Activated CD4-positive, CD25-positive, alpha-beta regulatory T cell treated with anti-CD3 and anti-CD28 coated beads, Interleukin-2, amount 50 U/mL, for 72 hours (primary cell): ENCODE data around the gene ZAR1L.
A peak's percentile ranks its signal among the peaks of the same experiment; 100 is the strongest.

Experiments
- DNase-seq: peaks from one replicate; pipeline ENCODE4 v3.0.0; 2021

ZAR1L gene

DNA sequence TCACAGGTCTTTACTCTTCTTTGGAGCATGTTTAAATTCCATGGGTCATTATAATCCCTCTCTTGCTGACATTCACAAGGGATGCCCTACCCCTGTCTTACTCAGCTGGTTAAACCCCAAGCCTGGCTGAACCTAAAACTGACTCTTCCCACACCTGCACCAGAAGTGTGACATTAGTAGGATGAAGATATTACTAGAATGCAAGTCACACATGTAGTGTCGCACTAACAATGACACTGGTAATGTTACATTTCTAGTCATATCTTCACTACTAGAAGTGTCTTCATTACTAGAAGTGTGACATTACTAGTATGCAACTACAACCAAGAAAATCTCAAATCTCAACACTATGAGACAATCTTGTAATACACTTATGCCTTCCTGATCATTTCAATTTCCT, 14.2 kb downstream of the ZAR1L start:
- DNase-seq: no peak

DNA sequence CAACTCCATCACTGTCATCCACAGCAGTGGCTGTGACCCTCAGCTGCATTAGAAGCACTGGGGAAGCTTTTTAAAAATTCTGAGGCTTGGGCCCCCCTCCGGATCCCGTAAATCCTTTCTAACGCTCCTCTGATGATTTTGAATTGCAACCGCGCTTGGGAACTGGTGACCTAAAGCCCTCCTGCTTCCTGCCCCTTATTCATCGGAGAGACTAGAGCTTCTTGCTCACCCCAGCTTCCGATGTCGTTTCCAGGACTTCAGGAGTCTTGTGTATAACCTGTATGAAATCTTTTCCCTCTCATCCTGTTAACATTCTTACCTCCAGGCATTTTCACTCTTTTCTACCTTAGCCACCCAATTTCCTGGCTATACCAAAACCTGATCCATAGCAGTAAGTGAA, 14.8 kb downstream of the ZAR1L start:
- no peak for DNase-seq

DNA sequence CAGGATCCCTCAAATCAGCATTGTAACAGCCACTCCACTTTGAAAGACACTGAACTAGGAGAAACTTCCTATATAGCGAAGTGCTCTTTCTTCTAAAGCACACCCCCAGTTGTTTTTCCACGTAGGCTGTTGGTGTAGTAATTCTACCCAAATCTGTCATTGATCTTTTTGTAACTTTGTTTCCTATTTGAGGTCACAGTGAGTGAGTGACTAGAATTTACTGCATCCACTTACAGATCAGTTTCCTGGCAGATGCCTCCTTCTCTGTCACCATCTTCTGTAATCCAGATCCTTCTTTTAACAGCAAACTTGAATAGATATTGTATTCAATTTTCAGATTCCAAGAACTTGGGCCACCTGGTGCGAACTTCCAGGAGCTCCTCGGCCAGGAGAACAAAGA, 15.3 kb downstream of the ZAR1L start:
- no peak for DNase-seq

DNA sequence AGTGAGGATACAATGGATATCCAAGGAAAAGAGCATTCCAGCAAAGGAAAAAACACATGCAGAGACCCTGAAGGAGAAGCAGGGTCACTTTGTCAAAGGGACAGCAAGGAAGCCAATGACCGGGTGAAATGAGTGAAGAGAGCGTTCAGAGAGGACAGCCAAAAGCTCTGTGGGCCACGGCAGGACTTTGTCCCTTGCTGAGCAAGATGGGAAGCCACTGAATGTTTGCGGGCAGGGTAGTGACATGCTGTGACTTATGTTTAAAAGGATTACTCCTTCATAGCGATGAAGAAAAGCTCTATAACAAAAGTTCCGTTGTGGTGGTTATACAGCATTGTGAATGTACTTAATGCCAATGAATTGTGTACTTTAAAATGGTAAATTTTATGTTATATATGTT, 16.5 kb downstream of the ZAR1L start:
- no peak for DNase-seq

DNA sequence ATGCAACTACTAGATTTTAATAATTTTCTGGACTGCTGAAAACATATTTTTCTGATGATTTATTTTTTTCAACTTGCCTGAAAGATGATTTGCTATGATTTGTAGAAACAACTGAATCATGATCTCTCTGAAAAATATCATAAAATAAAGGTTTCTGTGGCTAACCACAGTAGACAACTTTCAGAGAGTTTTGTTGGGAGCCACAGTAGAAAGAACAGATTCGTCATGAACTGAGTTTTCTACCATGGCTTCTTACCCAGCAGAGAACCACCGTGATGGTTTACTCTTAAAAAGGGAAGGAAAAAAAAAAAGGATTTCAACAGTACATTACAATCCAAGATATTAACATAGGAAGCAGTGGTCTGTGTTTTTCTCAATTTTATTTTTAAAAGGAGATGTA, 18.0 kb downstream of the ZAR1L start:
- DNase-seq: no peak

DNA sequence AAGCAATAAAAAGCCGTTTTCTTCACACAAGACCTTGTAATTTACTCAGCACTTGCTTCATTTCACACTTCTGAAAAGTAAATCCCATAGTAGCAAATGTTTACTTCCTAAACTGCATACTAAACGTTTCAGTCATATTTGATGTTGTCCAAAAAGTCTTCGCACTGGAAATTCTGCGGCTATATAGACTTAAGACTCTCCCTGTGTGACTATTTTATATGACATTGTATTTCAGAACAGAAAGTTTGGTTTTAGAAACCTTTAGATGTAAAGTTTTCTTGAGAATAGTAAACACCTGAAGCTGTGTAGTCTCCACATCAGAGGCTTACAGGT, 29.6 kb downstream of the ZAR1L start:
- DNase-seq: no peak

DNA sequence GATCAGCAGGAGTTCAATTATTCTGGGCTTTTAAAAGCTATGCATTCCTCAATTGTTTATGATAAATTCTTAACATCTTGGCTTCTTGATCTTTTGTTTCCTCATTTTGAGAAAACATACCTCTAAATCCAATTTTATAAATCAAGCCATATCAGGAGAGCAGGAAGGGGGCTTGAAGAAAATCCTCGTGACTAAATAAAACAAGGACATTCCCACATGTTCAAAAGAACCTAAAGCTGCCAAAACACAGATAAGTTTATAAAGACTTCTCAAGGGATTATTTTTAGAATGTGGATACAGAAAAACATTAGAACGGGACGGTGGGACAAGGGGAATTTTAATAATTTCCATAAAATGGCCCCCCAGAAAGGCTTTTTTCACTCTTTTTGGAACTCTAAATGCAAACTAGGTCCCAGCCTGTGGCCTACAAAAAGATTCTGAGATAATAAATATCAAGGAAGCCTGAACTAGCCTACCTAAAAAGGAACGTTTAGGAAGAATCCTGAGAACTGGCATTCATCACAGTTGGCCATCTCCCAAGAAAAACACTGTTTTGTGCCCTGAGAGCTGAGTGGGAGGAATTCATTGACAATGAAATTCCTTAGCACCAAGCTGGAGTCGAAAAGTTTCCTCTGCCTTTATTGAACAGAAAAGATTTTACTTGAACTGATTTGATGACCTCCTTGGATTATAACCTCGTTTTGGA, 30.1 kb downstream of the ZAR1L start:
- DNase-seq: no peak

DNA sequence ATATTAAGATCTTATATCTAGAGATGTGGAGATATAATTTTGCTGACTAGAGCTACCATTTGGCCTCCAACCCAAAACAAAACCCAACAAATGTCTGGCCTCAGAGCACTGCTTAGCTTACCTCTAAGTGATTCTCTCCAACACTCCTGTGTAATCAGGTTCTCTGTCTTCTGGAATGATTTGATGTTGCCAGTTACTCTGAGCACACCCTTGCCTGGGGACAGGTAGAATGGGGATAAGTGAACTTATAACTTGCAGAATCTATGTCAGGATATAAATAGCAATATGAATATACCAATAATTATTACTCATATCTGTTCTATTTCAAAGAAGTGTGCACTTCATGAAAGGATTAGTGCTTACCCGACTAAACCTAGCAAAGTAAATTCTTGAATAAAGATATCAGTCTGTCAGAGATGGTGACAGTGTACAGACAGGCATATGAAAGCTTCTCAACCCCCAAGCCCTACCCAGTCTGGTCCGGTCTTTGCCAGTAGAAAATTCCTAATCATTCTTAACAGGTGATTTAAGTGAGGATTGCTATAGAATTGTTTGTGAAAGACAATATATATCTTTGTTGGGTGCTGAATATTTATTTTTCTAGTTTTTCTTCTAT, 33.0 kb downstream of the ZAR1L start:
- DNase-seq: no peak

DNA sequence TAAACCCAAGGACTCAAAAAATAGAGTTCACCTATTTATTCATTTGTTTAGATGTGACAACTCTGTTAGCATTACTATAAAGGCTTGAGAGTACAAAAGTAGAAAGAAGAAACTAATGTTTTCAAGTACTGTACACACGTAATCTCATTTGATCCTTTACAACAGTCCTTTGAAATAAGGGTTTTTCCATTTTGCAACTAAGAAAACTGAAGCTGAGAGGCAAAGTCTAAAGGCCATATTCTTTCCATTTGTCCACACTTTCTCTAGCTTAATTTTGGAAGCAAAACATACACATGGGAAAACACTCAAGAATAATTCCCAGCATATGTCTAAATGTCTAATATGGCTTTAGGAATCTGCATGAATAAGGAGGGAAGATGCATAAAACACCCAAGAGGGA, 34.1 kb downstream of the ZAR1L start:
- no peak for DNase-seq

DNA sequence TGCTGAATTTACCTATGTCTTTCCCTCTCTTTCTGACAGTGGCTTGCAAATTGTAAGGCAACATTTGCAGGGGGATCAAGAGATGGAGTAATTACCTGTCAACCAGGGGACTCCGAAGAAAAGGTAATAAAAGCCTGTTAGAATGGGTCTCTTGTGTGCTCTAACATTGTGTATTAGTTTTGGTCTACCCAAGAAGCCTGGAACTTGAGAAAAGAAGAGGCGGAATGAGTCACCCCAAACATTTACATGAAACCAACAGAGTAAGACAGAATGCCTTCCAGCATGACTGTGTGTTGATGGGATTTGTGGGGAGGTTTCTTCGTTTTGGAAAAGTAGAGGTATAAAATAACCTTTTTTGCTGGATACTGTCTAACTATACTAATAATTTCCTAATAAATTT, 36.7 kb downstream of the ZAR1L start:
- no peak for DNase-seq

DNA sequence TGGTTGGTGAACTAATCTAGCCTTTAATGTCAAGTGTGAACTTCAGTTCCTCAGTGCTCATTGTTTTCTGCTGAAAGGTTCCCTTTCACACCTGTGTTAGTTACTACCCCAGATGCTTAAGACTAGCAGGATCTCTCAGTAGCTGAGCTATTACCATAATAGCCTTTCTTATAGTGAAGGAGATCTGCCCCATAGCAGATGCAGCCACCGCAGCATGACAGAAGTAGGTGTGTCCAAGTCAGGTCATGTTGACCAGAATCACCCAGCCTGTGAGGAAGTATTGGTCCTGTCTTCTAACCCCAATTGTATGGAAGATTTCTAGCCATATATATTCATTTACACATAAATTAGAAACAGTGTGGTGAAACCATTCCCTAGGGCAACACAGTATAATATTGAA, 37.3 kb downstream of the ZAR1L start:
- DNase-seq: no peak

DNA sequence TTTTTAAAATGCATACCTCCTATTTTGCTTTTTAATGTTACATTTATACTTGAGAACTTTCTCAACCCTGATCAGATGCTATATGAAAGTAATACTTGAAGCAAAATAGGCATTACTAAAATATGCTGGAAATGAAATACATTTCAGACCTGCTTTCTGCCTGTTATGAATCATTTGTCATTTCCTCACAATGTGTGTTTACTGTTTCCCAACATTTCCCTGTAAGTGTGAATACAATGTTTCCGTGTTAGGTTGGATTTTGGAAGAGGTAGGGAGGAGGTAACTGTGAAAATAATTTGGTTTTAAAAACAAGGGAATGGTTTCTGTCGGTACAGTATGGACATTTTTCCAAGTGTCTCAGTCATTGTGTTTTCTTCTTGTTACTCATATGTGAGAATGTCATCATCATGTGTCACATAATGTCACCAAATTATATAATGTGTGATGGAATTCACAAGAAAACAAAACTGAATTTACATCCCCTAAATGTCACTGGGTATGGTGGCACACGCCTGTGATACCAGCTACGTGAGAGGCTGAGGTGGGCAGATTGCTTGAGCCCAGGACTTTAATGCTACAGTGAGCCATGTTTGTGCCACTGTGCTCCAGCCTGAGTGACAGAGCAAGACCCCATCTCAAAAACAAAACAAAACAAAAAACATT, 43.0 kb downstream of the ZAR1L start:
- DNase-seq: no peak

DNA sequence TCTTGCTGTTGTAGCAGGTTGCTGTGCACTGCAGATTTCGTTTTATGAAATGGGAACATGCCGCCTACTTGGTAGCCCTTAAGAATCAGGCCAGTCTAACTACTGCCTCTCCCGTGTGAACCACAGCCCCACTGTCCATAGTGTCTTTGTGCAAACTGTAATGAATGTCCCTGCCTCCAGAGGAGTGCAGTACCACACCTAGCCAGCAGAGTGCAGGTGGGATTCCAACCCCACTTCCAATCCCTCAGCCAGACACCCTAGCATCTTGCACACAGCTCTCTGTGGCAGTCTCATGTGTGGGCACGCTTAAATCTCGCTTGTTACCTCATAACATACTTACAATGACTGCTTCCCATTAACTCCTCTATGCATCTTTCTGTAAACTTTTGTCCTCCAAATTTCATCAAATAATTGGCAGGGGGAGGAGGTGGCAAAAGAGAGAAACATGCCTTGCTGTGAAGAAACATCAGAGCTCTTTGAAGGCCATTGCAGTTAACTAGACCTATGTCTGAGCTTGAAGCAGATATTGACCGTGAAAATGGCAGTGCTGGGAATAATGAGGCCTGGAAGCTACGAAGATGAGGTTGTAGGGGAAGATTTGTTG, 47.2 kb downstream of the ZAR1L start:
- peak; percentile 52 for DNase-seq

DNA sequence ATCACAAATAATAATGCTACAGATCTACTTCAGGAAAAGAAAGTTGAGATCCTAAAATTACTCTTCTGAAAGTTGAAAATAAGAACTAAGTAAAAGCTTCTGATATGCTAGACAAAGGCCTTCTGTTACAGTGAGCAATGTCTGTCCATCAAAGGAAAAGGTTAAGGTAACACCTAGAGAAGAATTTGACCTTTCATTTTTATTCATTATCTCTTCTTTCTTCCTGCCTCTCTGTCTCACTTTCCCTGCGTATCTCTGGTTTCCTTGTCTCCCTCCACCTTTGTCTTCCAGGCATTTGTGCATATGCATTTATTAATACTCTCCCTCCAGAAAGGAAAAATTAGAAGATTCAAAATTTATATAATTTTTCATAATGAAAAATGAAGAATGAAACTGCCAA, 49.0 kb downstream of the ZAR1L start:
- no peak for DNase-seq

DNA sequence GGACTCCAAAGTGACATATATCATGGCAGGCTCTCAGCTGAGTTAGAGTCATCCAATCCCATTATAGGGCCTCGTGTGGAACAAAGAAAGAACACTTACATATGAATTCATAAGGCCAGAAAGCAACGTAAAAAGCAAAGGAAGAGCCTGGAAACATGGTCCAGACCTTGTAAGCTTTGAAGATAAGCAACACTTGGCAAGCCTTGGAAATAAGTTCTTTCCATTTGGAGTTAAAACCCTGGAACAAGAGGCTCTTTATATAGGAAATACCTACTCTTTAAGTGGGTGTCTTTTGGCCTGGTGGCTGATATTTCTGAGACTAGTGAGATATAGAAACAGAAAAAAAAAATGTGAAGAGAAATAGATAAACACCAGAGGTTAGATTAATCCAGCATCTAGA, 49.4 kb downstream of the ZAR1L start:
- DNase-seq: no peak

DNA sequence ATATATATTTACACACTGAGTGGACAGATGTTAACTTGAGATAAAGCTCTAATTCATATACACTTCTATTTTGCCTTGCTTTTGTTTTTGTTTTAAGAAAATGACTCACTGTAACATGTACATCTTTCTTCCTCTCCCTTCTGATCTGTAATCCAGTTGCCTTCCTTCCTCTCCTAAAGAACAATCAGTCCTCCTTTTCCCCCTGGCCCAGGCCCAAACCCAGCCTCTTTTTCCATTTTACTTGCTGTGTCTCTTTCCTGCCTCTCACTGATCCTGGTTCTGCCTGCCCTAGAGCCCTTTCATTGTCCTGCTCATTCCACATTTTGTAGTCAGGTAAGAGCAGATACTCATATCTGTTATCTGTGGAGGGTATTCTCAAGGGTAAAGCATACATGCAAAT, 50.8 kb downstream of the ZAR1L start:
- DNase-seq: no peak

DNA sequence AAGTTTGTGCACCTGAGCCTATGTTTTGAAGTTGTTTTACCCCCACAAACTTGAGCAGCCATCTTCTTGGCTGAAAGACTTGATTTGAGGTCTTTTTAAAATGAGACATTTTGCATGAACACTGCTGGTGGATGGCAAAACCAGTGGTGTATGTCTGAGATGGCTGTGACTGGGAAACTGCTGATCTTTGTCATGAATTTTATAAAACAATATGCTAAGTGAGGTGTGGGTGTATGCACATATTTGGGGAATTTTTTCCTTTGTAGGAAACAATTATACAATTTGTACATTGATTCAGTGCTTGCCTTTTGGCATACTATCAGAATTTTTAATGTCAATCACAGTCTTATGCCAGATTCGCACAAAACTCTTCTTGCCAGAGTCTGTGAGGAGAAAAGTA, 52.5 kb downstream of the ZAR1L start:
- no peak for DNase-seq

DNA sequence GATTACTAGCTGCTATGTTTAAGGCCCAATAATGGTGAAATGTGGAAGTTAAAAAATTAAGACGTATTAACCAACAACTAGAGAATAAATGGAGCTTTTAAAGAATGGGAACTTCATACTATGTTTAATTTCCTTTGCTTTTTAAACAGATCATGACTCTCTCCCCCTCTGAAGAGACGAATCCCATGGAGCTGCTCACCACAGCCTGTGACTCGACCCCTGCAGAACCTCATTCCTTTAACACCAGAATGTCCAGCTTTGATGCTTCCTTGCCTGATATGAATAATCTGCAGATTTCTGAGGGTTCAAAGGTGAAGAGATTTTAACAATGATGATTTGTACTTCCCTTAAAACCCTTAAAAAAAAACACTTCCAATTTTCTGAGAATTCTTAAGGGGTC, 53.0 kb downstream of the ZAR1L start:
- no peak for DNase-seq

DNA sequence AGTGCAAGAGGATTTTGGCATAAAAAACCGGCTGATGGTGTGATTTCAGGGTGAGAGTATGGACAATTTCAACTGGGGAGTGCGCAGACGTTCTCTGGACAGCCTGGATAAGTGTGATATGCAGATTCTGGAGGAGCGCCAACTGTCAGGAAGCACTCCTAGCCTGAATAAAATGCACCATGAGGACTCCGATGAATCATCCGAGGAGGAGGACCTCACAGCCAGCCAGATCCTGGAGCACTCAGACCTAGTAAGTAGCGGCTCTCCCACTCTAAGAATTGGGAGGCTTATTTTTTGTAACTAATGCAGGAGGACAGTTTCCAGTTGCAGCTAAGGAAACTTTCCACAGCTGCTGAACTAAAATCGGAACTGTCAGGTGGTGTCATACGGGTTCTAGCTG, 53.6 kb downstream of the ZAR1L start:
- no peak for DNase-seq

DNA sequence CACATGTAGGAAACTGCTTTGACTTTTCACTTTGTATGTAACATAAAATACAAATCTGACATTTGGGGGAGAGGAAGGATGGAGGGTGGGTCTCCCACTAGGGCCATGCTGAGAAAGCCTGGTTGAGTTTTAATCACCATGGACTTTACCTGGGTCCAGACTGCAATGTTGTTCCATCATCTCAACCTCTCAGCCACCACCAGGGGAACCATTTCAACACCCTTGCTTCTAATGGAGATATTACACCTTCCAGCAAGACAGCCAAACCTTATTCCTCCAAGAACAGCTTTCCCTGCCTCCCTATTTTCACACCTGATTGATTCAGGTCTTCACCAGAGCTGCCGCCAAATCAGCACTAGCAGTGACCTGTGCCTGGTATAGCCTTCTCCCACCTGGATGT, 56.0 kb downstream of the ZAR1L start:
- no peak for DNase-seq

DNA sequence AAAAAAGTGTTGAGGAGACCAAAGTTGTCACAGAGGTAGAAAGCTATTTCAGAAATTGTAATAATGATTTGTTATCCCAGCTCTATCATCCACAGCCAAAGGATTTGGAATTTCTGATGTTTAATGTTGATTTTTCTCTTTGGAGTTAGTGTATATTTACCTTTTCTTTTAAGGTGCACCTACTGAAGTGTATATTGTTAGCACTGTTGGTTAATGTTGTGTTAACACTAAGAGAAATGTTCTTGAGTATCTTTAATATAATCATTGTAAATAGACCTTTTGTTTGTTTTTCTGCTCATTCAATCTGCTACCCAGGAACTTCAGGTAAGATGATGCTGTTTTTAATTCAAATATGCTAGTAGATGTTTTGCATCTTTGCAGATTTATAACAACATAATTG, 57.5 kb downstream of the ZAR1L start:
- DNase-seq: no peak

DNA sequence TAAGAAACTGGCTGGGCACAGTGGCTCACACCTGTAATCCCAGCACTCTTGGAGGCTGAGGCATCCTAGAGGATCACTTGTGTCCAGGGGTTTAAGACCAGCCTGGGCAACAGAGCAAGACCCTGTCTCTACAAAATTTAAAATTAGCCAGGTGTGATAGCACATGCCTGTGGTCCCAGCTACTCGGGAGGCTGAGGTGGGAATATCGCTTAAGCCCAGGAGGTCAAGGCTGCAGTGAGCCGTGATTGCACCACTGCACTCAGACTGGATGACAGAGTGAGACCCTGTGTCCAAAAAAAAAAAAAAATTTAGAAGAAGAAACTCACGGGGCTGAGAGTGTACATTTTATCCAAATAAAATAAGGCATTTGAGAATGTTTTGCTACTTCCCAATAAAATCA, 58.9 kb downstream of the ZAR1L start:
- DNase-seq: no peak

DNA sequence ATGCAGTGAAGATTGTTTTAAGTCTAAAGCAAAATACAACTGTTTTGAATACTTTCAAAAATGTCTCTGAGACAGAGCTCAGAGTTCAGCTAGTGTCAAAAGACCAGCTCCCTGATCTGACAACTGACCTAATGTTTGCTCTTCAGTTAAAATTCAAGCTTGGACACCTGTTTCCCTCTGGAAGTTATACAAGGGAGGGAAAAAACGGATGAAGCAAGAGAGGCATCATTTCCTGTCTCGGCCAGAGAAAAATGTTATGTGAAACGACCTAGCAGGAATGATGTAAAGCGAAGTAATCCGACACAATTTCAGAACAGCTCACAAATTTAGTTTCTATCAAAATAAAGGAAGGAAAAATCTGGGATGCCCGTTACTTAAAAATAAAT, 59.4 kb downstream of the ZAR1L start:
- DNase-seq: no peak

DNA sequence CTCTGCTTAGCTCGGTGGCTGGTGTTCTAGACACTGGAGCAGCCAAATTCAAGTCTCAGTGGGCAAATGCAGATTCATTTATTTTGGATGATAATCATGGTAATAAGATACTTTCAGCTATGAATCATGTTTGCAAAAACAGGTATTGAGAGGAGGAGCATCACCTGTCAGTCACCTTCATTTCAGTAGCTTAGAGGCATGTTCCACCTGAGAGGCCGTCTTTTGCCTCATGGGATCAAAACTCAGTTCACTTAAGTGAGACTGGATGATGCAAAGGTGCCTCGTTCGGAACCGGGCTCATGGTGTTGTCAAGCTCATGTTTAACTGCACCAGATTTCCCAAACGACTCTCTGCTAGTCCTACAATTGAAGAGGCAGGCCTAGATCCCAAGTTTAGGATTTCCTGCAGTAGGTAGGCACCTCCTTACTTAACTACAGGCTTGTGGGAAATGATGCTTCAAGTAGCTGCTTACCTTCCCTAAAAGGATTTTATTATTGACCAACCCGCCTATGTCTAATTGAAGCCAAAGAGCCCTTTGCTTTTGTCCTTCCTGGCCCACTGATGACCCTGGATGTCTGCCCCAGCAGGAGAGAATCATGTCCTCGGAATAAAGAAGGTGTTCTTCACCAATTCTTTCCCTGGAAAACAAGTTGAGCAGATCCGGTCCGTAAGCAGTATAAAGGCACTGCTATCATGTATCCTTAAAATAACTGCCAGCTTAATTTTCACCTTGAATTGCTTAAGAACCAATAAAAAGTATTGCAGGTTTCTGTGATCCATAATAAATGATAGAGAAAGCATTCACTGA, 60.0 kb downstream of the ZAR1L start:
- DNase-seq: no peak
